SK-N-SH treated with all-trans-retinoic acid at 6 μM for 48 hours (cell line): ENCODE results near the gene OR52K1.

ENCODE experiments used
- CSDC2 ChIP-seq: fragments of 250-450 bp; sonication (Bioruptor Pico); IDR thresholded peaks from 2 replicates; pipeline ENCODE4 v1.5.0; 2020; ENCODE audit warnings: mild to moderate bottlenecking, moderate library complexity
- ESRRG ChIP-seq: fragments of 250-450 bp; sonication (Bioruptor Pico); IDR thresholded peaks from 2 replicates; pipeline ENCODE4 v1.6.1; 2021; ENCODE audit warnings: mild to moderate bottlenecking
- GLIS3 ChIP-seq: fragments of 250-450 bp; sonication (Bioruptor Pico); IDR thresholded peaks from 2 replicates; pipeline ENCODE4 v1.5.0; 2020; ENCODE audit warnings: mild to moderate bottlenecking, moderate library complexity
- OSR1 ChIP-seq: fragments of 250-450 bp; sonication (Bioruptor Pico); IDR thresholded peaks from 2 replicates; pipeline ENCODE4 v1.8.0; 2022; ENCODE audit warnings: moderate library complexity, mild to moderate bottlenecking, inconsistent platforms
- RARB ChIP-seq: fragments of 250-450 bp; sonication (Bioruptor Pico); IDR thresholded peaks from 2 replicates; pipeline ENCODE4 v1.8.0; 2021; ENCODE audit warnings: mild to moderate bottlenecking, moderate library complexity
- ZFP3 ChIP-seq: fragments of 250-450 bp; sonication (Bioruptor Pico); IDR thresholded peaks from 2 replicates; pipeline ENCODE4 v1.5.0; 2020; ENCODE audit warnings: mild to moderate bottlenecking, moderate library complexity
- ZNF565 ChIP-seq: fragments of 450-650 bp; formaldehyde crosslinking; conservative IDR thresholded peaks from 2 replicates; pipeline ENCODE4 v1.5.0; 2020; ENCODE audit warnings: low read depth, mild to moderate bottlenecking, moderate library complexity
- ZNF70 ChIP-seq: fragments of 450-650 bp; formaldehyde crosslinking; IDR thresholded peaks from 2 replicates; pipeline ENCODE4 v1.5.0; 2020; ENCODE audit warnings: mild to moderate bottlenecking, moderate library complexity

- TF ChIP-seq ZFP3 (CRISPR knock-in tag): no peak
- TF ChIP-seq OSR1 (CRISPR knock-in tag): no peak
- TF ChIP-seq ZNF70 (CRISPR knock-in tag): no peak
- no peak for TF ChIP-seq RARB (CRISPR knock-in tag)
- TF ChIP-seq CSDC2: no peak
- no peak for TF ChIP-seq ESRRG (CRISPR knock-in tag)
- TF ChIP-seq ZNF565 (CRISPR knock-in tag): no peak
- TF ChIP-seq GLIS3 (CRISPR knock-in tag): no peak
Observed at GRCh38 chr11:4467811-4468606, 14.4 kb upstream of the OR52K1 start.
